ENCODE data around the gene CCDC63.

CCDC63 gene

DNA sequence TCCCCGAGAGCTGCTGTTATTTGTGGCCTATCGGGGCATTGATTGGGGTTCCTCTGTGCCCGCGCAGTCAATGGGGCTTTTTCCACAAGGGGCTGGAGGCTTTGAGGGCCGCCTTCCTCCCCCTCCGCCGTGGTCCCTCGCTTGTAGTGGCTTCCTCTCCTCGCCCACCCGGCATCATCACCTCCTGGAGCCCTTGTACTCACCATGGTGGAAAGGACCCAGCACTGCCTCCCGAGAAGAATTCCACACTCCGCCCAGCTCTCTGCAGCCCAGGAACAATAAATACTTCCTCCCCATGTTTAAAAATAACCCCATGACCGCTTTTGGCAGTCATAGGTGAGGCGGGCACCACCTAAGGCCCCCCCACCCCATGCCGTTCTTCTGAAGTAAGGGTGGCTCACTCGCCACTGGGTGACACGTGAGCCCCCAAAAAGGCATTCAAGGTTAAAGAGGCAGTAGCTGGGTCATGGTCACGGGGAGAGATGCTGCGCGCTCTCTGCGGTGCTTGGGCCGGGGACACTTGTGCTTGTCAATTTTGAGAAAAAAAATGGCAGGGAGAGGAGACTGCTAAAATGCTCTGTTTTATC is 73.6 kb downstream of the CCDC63 start, which contains the start of gene MYL2:
TSS of gene MYL2 (minus strand) at position 256 of the 587 bp plus-strand sequence. CDS start at position 206, 50 bp downstream.
- H3K4me3 ChIP-seq (ENCODE audit: low read depth, low read length): no peak within 1 kb of the TSS

- H3K4me3 ChIP-seq (ENCODE audit: low read depth, low read length): no peak overlapping the region
Observed at GRCh38 chr12:110921262-110921661, 74.5 kb downstream of the CCDC63 start.

DNA sequence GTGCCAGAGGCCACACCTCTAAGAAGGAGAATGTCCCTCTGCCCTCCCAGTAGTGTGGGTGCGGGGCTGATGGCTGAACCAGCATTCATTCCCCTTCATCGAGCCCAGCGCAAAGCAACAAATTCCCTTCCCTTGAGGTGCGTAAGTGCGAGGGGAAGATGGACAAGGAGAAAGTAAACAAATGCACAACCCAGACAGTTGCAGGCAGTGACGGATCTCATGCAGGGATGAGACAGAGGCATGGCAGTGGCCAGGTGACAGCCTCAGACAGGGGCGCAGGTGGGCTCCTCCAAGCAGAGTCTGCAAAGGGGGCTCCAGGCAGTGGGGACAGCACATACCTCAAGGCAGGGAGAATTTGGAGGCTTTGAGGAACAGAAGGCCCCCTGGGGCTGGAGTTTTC is 75.9 kb downstream of the CCDC63 start:
- no peak overlapping the region for H3K4me3 ChIP-seq (ENCODE audit: low read depth, low read length)

DNA sequence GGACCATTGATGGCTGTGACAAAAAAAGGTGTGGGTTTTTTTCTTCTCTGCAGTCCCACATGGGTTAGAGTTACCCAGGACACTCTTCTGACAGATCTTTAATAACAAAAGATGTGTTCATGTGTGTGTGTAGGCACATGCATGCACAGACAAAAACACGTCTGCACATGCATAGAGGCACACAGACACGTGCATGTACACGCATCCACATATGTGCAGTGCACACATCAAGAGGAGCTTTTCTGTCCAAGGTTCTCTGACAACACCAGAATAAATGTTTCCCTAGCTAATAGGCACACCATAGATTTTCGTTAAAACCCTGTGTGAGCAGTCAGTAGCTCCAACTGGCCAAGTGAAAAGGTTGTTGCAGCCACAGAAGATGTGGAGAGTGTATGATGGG is 76.4 kb downstream of the CCDC63 start:
- H3K4me3 ChIP-seq (ENCODE audit: low read depth, low read length): no peak overlapping the region

GRCh38 chr12:110923692-110924334 is 77.0 kb downstream of the CCDC63 start:
- no peak overlapping the region for H3K4me3 ChIP-seq (ENCODE audit: low read depth, low read length)

DNA sequence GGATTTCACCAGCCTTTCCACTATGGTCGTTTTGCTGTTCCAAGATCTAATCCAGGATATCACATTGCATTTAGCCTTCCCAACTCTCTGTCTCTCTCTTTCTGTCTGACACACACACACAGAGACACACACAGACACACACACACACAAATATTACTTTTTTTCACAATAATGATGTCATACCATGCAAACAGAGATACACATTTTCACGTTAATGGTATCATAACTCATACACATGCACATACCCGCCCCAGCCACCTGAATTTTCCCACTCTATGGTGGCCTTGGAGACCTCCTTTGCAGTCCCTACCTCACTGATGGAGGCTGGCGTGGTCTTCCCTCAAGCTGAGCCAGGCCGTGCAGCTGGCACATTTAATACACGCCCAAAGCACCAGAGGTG is 80.8 kb downstream of the CCDC63 start:
- H3K4me3 ChIP-seq (ENCODE audit: low read depth, low read length): no peak overlapping the region

DNA sequence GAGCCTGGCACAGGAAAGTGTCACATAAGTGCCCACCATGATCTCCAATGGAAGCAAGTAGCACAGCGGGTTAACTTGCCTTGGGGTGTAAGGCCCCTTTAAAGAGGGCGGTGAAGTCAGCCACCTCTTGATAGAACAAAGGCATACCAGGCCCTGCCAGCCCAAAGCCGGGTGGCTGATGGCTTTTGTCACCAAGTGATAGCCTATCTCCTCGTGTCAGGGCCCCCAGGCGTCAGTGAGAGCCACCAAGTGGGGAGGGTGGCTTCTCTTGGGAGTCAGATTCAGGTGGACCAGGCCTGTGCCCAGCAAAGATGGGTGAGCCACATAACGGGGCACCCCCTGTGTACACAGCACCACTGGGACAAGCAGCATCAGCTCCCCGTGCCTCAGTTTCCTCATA is 81.9 kb downstream of the CCDC63 start:
- H3K4me3 ChIP-seq (ENCODE audit: low read depth, low read length): no peak overlapping the region

- no peak overlapping the region for H3K4me3 ChIP-seq (ENCODE audit: low read depth, low read length)
Observed at GRCh38 chr12:110929818-110930217, 83.0 kb downstream of the CCDC63 start.

- H3K4me3 ChIP-seq (ENCODE audit: low read depth, low read length): no peak overlapping the region
Observed at GRCh38 chr12:110930348-110931314, 83.8 kb downstream of the CCDC63 start.

- no peak overlapping the region for H3K4me3 ChIP-seq (ENCODE audit: low read depth, low read length)
Observed at GRCh38 chr12:110931315-110931728, 84.5 kb downstream of the CCDC63 start.

DNA sequence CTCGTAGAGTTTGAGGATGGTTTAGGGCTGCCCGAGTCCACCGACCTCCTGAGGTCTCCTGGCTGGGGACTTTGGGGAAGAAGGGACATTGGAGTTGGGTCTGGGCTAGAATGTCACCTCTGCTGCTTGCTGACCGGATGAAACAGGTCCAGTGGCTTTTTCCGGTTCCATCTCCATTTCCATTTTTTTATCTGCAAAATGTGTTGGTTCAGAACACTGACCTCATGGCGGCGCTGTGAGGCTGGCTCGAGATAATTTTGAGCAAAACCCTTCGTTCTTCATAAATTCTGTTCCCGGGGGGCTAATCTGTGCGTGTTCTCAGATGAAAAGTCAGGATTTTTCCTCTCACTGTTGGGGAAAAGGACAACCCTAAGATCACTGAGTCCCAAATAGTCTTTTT is 85.3 kb downstream of the CCDC63 start:
- no peak overlapping the region for H3K4me3 ChIP-seq (ENCODE audit: low read depth, low read length)

DNA sequence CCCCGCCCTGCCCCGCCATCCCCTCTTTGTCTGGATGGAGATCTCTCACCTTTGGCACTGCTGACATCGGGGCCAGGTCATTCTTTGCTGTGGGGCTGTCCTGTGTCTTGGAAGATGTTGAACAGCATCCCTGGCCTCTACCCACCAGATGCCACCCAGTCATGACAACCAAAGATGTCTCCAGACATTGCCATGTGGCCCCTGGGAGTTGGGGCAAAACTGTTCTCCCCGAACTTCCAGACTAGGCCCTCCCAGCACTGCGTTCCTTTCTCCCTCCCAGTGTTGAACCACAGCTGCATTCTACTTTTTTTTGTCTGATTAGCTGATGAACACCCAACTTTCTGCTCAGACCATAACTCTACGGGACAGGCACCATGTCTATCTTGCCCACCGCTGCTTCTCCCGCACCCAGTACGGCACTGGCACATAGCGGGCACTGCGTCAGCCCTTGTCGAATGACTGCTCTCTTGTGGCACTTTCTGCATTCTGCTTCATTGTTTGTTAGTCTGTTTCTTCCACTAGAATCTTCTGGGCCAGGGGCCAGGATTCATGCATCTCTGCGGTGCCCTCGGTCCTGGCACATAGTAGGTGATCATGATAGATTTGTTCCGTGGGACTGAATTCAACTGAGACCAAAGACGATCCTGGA is 86.7 kb downstream of the CCDC63 start:
- H3K4me3 ChIP-seq (ENCODE audit: low read depth, low read length): no peak overlapping the region

DNA sequence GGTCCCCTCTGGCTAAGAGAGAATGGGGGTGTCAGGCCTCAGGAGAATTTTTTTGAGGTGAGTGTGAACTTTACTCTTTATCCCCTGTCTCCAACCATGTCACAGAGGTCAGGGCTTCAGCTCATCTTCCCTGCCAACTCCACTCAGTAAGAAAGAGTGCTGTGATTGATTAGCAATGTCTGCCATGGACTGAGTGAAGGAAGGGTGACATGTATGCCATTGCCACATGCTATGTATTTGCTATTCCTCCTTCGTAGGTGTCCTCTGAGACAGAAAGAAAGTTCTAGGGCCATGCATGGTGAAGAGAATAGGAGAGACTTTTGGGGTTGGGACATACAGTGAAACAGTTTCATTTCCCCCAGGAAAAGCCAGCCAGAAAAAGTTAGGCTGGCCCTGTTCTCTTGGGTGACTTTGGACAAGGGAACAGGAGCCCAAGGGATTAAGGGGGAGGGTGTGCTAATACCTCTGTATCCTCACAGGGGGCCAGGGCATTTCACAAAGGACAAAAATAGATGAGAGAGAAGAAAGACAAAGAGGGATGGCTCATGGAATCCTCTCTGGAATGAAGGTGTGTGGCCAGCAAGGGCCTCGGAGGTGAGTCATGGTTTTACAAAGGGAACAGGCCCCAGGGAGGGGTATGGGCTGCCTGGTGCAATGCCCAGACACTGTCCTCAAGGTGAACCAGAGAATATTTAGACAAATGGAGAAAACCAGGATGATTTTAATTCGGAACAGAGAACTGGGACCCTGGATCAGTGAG is 87.5 kb downstream of the CCDC63 start:
- no peak overlapping the region for H3K4me3 ChIP-seq (ENCODE audit: low read depth, low read length)

DNA sequence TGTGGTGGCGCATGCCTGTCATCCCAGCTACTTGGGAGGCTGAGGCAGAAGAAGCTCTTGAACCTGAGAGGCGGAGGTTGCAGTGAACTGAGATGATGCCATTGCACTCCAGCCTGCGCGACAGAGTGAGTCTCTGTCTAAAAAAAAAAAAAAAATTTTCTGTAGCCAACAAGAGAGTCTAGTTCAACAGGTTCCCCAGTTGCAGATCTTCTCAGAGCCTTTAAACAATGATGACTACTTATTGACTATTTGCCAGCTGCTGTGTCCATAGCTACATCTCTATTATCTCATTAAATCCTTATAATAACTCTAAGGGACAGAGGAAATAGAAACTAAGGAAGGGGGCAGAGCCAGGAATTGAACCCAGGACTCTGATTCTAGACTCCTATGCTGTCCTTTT is 88.8 kb downstream of the CCDC63 start:
- H3K4me3 ChIP-seq (ENCODE audit: low read depth, low read length): no peak overlapping the region

GRCh38 chr12:110936367-110937103 is 89.7 kb downstream of the CCDC63 start:
- peak overlapping the region; percentile 52 for H3K4me3 ChIP-seq (ENCODE audit: low read depth, low read length)

DNA sequence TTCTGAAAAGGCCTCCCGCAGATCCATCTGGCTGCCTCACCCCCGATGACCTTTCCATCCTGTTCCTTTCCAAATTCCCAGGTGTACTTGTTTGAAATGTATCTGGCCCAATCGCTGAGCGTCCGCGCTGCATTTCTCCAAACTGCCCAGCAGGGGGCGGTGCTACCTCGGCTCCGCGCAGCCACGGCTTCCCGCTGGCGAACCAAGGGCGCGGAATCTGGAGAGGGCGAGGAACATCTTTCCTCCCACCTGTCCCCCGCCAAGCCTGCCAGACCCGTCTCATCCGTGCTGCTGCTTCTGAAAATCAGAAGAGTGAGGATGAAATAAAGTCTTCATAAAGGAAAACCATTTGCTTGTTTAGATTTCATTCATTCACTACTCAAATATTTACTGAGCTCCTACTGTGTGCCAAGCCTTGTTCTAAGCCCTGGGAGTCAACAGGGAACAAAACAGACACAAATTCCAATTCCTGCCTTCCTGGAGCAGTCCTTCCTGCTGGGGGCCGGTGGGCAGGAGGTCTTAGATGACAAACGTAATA is 90.4 kb downstream of the CCDC63 start:
- H3K4me3 ChIP-seq (ENCODE audit: low read depth, low read length): peak overlapping the region; percentile 52

DNA sequence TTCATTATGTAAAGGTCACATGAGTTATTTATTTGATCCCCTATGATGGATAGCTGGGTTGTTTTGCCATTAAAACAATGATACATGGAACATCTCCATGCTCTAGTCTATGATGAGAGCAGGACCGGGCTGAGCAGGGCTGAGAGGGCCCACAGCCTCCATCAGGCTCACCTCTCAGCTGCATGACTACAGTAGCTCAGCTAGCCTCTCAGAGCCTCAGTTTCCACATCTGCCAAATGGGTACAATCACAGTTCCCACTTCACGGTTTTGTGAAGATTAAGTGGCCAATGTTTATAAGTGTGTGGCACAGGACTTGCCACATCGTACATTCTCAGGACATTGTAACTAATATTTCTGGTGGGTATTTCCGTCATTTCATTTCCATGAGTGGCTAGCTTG is 93.5 kb downstream of the CCDC63 start:
- no peak overlapping the region for H3K4me3 ChIP-seq (ENCODE audit: low read depth, low read length)

GRCh38 chr12:110940933-110941332 is 94.1 kb downstream of the CCDC63 start:
- H3K4me3 ChIP-seq (ENCODE audit: low read depth, low read length): no peak overlapping the region

DNA sequence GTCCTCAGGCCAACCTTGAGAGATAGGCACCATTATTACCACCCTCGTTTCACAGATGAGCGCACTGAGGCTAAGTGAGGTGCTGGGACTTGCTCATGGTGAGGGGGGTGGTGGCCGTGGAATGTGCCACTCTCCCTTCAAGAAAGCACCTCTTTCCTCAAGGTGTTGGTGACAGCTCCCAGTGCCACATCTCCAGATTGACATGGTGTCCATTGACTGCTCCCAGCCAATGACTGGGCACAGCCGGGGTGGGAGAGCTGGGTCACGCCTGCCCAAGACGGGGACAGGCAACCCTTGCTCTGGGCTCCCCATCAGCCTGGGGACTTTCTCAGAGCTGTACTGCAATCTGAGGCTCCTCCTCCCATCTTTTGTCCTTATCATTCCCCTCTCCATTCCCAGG is 94.6 kb downstream of the CCDC63 start:
- H3K4me3 ChIP-seq (ENCODE audit: low read depth, low read length): no peak overlapping the region

DNA sequence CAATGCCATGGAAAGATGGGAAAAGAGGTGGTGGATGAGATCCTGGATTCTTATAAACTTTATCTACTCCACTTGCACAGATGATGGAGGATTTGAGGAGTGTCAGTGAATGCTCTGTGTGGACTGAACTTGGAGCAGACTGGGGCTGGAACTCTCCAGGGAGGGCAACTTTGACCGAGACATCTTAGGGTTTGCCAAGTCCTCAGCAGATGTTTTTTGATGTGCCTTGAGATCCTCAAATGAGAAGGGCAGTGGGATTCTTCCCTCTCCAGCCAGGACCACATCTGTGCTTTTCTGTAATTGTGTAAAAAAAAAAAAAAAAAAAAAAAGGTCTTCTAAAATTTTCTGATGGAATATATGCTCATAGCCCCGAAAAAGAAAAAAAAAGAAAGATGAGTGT is 96.6 kb downstream of the CCDC63 start:
- no peak overlapping the region for H3K4me3 ChIP-seq (ENCODE audit: low read depth, low read length)

Data from iPS-11a (cell line).